Thoracic aorta (tissue), 2 donors: ENCODE results near the gene CCDC43. TPM values are rescaled to one million over a fixed set of nuclear protein-coding genes. Genes with fewer than 3 reads are reported as not detected.

Experiments used
- ATAC-seq: fragments of 150-250 bp; one replicate; pipeline ENCODE4 v1.8.0; 2017; ENCODE audit warnings: low read depth; ENCODE audit not compliant: insufficient number of reproducible peaks, low FRiP score
- DNase-seq: peaks from one replicate; pipeline ENCODE4 v3.0.0-alpha.2; 2020; ENCODE audit warnings: low spot score
- H3K27ac ChIP-seq, 2 donors: fragments of 200-600 bp; sonication (generic); 1 replicate in 1 of 2; 2 replicates in 1 of 2; pipeline ENCODE4 v1.5.1; 2016; ENCODE audit warnings: mild to moderate bottlenecking in 2 of 2, moderate library complexity in 2 of 2
- H3K27me3 ChIP-seq: fragments of 200-600 bp; sonication (generic); replicated peaks from 2 replicates; pipeline ENCODE4 v1.6.0; 2016; ENCODE audit warnings: mild to moderate bottlenecking; ENCODE audit not compliant: insufficient read depth
- H3K36me3 ChIP-seq: fragments of 200-600 bp; sonication (generic); one replicate; pipeline ENCODE4 v1.5.1; 2016
- H3K4me1 ChIP-seq, 2 donors: fragments of 200-600 bp; sonication (generic); 1 replicate in 1 of 2; 2 replicates in 1 of 2; pipeline versions ENCODE4 v1.5.1 to v1.6.0; 2016; ENCODE audit warnings: low read depth in 2 of 2, mild to moderate bottlenecking in 1 of 2; ENCODE audit not compliant: control insufficient read depth in 1 of 2
- H3K4me3 ChIP-seq: fragments of 200-600 bp; sonication (generic); 2 replicates; pipeline ENCODE4 v1.5.1; 2016; ENCODE audit warnings: mild to moderate bottlenecking
- H3K9me3 ChIP-seq: fragments of 200-600 bp; sonication (generic); 2 replicates; pipeline ENCODE4 v1.5.1; 2016
- total RNA-seq, 2 donors: library from RNA; depleted of rRNA; stranded (reverse); fragments of >200 nt; gene quantifications; one replicate each; pipeline versions ENCODE4 v1.1.0 to v1.2.3, GENCODE V29; 2016
- TF ChIP-seq, protein P1 (sequence below): fragments of 200-600 bp; sonication (generic); IDR thresholded peaks from one replicate; pipeline ENCODE4 v1.5.1; 2019; ENCODE audit warnings: antibody characterized with exemption

CCDC43 gene
- total RNA-seq, 2 donors from 2014 or later: 8.0 to 18.8 TPM

DNA sequence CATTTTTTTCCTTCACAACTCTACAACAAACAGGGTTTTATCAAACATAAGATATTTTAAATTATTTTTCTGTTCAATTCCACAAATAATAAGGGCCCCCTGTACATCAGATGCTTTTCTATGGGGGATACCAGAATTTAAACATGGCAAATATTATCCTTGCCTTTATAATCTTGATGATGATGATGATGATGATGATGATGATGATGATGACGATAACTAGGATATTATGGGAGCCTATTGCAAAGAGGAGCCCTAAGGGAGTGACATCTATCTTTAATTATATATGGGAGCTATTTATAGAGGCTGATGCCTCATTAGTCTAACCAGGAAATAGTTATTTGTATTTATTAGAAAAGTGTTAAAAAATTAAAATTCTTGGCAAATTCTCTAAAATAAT is 26.5 kb downstream of the CCDC43 start:
- Histone ChIP-seq H3K4me1 (no peaks in the 10 kb centered on the region), H3K27me3 (no peaks in the 10 kb centered on the region), H3K27ac (no peak overlapping the region), H3K36me3 (no peaks in the 10 kb centered on the region), H3K9me3 (no peaks in the 10 kb centered on the region), H3K4me3 (no peak overlapping the region)
- ATAC-seq (no peak), DNase-seq (no peak)
- TF ChIP-seq, protein P1, sequence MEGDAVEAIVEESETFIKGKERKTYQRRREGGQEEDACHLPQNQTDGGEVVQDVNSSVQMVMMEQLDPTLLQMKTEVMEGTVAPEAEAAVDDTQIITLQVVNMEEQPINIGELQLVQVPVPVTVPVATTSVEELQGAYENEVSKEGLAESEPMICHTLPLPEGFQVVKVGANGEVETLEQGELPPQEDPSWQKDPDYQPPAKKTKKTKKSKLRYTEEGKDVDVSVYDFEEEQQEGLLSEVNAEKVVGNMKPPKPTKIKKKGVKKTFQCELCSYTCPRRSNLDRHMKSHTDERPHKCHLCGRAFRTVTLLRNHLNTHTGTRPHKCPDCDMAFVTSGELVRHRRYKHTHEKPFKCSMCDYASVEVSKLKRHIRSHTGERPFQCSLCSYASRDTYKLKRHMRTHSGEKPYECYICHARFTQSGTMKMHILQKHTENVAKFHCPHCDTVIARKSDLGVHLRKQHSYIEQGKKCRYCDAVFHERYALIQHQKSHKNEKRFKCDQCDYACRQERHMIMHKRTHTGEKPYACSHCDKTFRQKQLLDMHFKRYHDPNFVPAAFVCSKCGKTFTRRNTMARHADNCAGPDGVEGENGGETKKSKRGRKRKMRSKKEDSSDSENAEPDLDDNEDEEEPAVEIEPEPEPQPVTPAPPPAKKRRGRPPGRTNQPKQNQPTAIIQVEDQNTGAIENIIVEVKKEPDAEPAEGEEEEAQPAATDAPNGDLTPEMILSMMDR: no peak

- no peak overlapping the region for H3K4me3 ChIP-seq
- TF ChIP-seq, protein P1: no peak
- H3K27me3 ChIP-seq: no peaks in the 10 kb centered on the region
- ATAC-seq (no peak), DNase-seq (no peak)
- H3K27ac ChIP-seq: no peak overlapping the region
- no peaks in the 10 kb centered on the region for H3K9me3 ChIP-seq
- H3K36me3 ChIP-seq: no peaks in the 10 kb centered on the region
- no peaks in the 10 kb centered on the region for H3K4me1 ChIP-seq
These were observed 27.7 kb downstream of the CCDC43 start for GRCh38 chr17:44661835-44662234.

DNA sequence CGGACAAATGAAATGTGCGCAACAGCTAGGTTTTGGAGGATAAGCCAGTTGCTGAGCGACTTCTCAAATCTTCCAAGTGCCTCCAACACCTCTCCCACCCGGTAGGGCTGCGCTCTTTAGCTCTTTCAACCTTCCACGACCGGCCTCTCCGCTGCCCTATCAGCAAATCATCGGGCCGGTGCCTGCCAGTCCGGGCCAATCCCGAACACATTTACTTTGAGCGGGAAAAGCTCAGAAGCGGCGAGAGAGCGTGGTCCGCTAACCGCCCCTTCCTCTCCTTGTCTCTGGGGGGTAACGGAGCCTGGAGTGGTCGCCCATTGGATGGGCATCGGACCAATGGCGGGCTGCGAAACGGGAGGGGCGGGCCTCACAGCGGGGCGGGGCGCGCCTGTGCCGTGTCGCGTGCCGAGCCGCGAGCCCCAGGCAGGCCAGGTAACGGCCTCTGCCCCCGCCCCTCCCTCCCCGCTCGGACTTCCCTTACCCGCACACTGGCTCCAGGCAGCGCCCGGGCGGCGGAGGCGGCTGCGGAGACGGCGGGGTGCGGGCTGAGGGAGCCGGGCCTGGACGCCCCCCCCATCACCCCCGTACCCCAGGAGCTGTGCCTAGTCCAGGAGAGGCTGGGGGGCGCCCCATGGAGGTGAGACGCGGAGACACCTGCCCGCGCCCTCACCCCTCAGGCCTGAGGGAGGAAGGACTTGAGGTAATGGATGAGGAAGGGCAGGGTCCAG is 33.4 kb downstream of the CCDC43 start, which contains the start of gene MEIOC:
Gene MEIOC (plus strand): TSS at position 486 of the 728 bp plus-strand sequence. CDS start 146 bp downstream, at position 632.
- peak within 1 kb of the TSS; percentile 47 for H3K4me3 ChIP-seq
- TF ChIP-seq, protein P1: no peak
- no peaks in the 10 kb centered on the region for H3K4me1 ChIP-seq
- no peaks in the 10 kb centered on the region for H3K36me3 ChIP-seq
- H3K27me3 ChIP-seq: peaks cover 8% of the 10 kb centered on the region
- H3K27ac ChIP-seq: no peak within 1 kb of the TSS
- ATAC-seq: no peak
- H3K9me3 ChIP-seq: no peaks in the 10 kb centered on the region
- no peak for DNase-seq

DNA sequence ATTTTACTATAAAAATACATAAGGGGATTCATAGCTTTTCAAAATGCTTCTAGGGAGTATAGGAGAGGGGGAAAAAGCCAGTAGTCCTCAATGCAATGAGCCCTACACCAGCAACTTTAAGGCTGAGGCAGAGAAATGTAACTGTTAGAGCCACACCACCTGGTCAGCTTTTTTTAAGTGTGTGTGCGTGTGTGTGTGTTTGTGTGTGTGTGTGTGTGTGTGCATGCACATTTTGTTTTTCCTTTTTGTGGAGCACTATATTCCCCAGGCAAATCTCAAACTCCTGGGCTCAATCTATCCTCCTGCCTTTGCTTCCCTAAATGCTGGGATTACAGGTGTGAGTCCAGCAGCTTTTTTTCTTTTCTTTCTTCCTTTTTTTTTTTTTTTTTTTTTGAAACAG is 35.6 kb downstream of the CCDC43 start:
- Histone ChIP-seq H3K27me3 (peaks cover 8% of the 10 kb centered on the region), H3K27ac (no peak overlapping the region), H3K4me3 (no peak overlapping the region), H3K4me1 (no peaks in the 10 kb centered on the region), H3K9me3 (no peaks in the 10 kb centered on the region), H3K36me3 (no peaks in the 10 kb centered on the region)
- ATAC-seq (no peak), DNase-seq (no peak)
- TF ChIP-seq, protein P1: no peak

GRCh38 chr17:44653384-44653783 is 36.2 kb downstream of the CCDC43 start:
- TF ChIP-seq, protein P1: no peak
- H3K27ac ChIP-seq: no peak overlapping the region
- no peak overlapping the region for H3K4me3 ChIP-seq
- H3K36me3 ChIP-seq: no peaks in the 10 kb centered on the region
- ATAC-seq: no peak
- no peaks in the 10 kb centered on the region for H3K9me3 ChIP-seq
- no peaks in the 10 kb centered on the region for H3K4me1 ChIP-seq
- DNase-seq: no peak
- H3K27me3 ChIP-seq: peaks cover 8% of the 10 kb centered on the region
